ENCODE data around the gene SMARCA2.

DNA sequence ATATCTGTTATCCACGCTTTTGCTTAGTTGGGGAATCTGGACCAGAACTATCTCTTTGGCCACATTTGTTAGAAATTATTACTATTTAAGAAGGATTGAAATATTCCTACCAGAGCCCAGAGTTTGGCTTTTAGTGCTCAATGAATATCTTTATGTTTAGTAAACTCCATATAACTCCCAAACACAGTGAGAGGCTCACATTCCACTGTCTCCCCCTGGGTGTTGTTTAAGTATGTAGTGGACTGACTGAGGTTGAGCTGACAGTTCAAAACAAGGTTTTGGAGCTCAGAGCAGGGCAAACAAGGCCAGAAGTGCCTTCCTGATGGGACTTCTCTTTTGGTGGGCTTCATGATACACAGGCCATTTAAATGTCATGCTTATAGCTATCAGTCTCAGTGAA lies 216.0 kb downstream of the SMARCA2 start:
- TF ChIP-seq TEAD4 (IDR thresholded peaks at IDR 0.05) (no peak), RAD21 (IDR thresholded peaks at IDR 0.05; ENCODE audit: low read depth) (no peak)

All from Ishikawa (cell line).